ENCODE measurements around the gene LTN1.
"Not testable (repeated sequence)": the region's sequence is repeated elsewhere in the genome, so short reads cannot be mapped to it uniquely, and the experiment has no call there.

Gene LTN1

GRCh38 chr21:28979092-28979491 is 13.6 kb downstream of the LTN1 start:
- DNase-seq: no peak

DNA sequence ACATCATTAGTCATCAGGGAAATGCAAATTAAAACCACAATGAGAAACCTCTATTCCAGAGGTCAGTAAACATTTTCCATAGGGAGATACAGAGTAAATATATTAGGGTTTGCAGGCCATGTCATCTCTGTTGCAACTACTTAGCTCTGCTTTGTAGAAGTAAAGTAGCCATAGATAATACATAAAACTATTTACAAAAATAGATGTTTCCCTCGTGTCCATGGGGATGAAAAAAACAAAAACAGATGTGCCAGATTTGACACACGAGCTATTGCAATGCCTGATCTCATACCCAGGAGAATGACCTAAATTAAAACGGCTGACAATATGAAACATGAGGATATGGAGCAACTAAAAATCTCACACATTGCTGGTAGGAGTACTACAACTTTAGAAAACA is 17.3 kb downstream of the LTN1 start:
- no peak for DNase-seq

DNA sequence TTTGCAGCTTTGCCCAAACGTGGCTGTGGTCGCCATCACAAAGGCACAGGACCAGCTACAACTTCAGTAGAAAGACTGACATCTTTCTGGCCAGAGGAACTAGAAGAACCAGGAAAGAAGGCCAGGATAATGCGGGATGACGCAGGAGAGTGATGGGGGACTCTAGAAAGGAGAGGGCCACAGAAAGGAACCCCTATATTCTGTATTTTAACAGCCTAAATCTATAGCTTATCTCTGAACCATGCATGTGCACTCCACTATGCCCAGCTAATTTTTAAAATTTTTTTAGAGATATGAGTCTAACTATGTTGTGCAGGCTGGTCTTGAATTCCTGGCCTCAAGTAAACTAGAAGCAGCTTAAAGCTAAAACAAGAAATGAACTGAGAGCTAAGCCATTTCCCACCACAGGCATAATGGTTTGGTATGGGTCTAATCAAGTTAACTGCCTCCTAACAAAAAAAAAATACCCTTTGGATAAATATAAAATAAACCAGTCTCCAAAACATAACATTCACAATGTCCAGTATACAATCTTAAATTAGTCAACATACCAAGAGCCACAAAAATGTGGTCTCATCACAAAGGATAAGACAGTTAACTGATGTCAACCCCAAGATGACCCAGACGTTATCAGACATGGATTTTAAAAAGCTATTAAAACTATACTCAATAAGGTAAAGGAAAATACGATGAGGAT is 18.0 kb downstream of the LTN1 start:
- DNase-seq: no peak

- DNase-seq: no peak
Measured at GRCh38 chr21:28972398-28972797, 20.3 kb downstream of the LTN1 start.

DNA sequence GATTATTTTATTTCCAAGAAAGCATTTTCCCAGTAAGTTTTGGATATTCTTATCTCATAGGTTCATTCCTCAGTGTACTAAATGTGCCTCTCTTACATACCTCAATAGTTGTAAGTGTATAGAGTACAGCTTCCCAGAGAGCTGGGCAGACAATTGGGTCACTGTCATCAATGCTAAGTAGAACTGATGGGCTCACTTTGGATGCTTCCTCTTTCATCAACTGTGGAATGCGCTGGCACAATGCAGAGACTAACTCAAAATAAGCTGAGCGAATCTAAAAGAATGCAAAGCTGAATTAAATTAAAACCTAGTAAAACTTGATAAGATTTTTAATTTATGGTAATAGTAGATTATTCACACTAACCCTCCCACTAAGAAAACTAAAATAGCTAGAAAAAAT is 21.5 kb downstream of the LTN1 start:
- no peak for DNase-seq

GRCh38 chr21:28963831-28964230 is 28.8 kb downstream of the LTN1 start:
- no peak for DNase-seq

DNA sequence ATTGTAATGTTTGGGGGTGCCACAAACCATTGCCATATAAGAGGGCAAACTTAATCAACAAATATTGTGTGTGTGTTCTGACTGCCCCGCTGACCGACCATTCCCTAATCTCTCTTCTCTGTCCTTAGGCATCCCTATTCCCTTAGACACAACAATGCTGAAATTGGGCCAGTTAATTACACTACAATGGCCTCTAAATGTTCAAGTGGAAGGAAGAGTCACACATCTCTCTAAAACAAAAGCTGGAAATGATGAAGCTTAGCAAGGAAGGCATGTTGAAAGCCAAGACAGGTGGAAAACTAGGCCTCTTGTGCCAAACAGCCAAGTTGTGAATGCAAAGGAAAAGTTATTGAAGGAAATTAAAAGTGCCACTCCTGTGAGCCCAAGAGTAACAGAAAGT is 30.2 kb downstream of the LTN1 start:
- no peak for DNase-seq

GRCh38 chr21:28961927-28962326 is 30.8 kb downstream of the LTN1 start:
- no peak for DNase-seq

DNA sequence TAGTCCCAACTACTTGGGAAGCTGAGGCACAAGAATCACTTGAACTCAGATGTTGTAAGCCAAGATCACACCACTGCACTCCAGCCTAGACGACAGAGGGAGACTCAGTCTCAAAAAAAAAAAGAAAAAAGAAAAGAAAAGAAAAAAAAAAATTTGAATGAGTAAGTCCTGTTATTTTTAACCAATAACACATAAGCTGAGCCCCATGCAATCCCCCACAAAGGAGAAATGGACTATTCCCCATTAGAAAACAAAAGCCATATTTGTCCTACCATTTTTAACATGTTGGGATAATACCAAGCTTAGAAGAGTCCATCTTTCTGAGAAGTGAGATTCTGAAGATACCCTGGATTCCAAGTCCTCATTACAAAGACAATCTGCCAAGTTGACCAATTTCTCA is 32.4 kb downstream of the LTN1 start:
- DNase-seq: no peak

- DNase-seq: no peak
Measured at GRCh38 chr21:28959367-28960099, 33.1 kb downstream of the LTN1 start.

- DNase-seq: no peak
Measured at GRCh38 chr21:28953247-28953646, 39.4 kb downstream of the LTN1 start.

- no peak for DNase-seq
Measured at GRCh38 chr21:28952686-28953085, 40.0 kb downstream of the LTN1 start.

GRCh38 chr21:28949318-28949717 is 43.4 kb downstream of the LTN1 start:
- no peak for DNase-seq

DNA sequence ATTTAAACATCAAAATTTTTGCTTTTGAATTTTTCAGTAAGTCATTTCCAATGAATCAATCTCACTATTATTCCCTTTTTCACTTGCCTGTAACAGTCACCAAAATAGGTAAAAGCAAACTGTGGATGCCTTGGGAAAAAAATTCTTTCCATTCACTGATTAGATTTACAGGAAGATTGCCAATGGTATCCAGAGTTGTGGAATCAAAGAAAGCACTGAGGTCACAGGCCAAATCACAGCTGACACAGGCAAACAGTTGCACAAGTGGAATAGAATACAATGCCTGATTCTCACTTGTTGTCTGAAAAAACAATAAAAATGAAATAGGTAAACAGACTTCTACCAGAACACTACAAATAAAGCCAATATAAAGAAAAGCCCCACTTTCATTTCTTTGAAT is 48.4 kb downstream of the LTN1 start:
- DNase-seq: no peak

GRCh38 chr21:28943631-28944030 is 49.0 kb downstream of the LTN1 start:
- DNase-seq: no peak

DNA sequence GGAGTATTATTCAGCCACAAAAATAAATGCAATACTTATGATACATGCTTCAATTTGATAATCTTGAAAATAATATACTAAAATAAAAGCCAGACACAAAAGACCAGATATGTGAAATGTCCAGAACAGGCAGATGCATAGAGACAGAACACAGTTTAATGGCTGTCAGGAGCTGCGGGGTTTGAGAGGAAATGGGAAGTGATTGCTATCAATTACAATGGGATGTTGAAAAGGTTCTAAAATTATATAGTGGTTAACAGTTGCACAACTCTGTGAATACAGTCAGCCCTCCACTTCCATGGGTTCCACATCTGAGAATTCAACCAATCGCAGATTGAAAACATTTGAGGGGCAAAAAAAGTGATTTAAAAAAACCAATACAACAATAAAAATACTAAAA is 54.0 kb downstream of the LTN1 start:
- DNase-seq: no peak

DNA sequence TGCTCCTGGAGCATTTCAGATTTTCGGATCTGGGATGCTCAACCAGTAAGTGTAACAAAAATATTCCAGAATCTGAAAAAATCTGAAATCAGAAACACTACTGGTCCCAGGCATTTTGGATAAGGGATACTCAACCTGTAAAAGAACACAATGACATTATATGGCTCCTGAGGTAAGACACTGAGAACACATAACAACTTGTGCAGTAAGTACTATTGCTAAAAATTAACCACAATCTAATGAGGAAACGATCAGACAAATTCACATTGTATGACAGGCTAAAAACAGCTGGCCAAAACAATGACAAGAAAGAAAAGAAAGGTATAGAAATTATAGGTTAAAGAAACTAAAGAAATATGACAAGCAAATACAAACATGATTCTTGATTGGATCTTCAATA is 54.9 kb downstream of the LTN1 start:
- no peak for DNase-seq

DNA sequence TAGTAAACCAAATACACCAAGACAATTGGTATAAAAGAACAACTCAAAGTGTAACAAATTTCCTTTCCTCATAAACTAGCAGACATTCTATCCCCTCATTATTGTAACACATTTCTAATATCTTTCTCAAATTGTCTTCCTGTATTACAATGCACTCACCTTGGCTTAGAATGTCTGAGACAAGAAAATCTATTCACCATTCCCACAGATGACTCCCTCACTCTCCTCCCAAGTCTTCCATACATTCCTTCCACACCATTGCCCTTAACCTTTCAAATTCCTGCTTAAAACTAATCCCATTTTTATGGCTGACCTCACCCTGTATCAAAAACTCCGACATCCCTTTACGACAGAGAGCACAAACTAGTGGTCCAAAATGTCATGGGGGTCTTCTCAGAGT is 56.0 kb downstream of the LTN1 start:
- no peak for DNase-seq

- DNase-seq: no peak
Measured at GRCh38 chr21:28936036-28936435, 56.6 kb downstream of the LTN1 start.

- DNase-seq: no peak
Measured at GRCh38 chr21:28932717-28933116, 60.0 kb downstream of the LTN1 start.

DNA sequence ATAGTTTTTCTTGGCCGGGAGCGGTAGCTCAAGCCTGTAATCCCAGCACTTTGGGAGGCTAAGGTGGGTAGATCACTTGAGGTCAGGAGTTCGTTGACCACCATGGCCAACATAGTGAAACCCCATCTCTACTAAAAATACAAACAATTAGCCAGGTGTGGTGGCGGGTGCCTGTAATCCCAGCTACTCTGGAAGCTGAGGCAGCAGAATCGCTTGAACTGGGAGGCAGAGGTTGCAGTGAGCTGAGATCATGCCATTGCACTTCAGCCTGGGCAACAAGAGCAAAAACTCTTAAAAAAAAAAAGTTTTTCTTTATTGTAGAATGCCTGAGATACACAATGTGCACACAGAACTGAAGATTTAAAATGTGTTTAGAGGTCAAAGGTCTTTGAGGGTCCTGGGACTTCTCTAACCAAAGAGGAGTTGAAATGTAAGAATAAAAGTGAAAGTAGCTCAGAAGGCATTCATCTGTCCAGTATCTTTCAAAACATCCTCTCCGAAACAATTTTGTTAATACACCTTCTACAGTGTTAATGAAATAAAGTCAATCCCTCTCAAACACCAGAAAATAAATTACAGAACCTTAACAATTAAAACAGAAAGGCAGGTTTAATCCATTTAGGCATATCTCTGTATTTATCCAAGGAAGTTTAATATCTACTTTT is 60.8 kb downstream of the LTN1 start:
- not testable (repeated sequence) for DNase-seq

DNA sequence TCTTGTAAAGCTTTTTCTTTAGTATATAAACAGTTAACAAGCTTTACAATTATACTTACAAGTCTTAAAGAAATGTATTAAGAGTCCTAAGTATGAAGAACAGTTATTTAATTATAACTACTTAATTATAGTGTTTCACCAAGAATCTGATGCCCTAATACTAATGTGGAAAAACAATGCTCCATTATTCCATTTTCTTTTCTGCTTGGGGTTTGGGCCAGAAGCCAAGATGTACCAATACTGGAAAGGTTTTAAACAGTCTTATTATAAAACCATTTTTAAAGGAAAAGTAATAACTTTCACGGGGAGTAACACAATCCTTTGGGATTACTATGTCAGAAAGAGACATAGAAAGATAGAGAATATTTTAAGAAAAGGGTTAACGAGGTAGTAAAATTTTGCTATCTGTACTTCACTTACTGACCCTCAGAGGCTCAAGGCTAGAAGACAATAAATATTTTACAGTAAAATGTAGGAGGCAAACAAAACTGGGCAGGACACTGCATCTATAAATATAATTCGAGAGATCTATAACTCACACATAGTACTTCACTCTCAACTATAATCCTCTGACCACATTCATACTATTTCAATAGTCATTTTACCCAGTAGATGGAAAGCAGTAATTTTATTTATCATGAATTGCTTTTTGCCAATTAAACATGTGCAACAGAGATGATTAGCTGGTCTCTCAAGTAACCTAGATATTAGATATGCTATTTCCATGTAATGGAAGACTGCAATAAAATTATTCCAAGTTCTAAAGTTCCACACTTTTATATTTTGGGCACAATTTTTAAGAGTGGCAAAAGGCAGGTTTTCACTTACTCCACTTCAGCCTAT is 63.9 kb downstream of the LTN1 start:
- no peak for DNase-seq

- DNase-seq: no peak
Measured at GRCh38 chr21:28927130-28927529, 65.5 kb downstream of the LTN1 start.

Measured in NCI-H2081 treated with DMSO at 0.1 percent for 48 hours (cell line).